A549 (cell line): ENCODE measurements around the gene BGLAP. TPM values are rescaled to one million over a fixed set of nuclear protein-coding genes. Genes with fewer than 3 reads are reported as not detected.

ENCODE experiments used
- ATAC-seq, 2 experiments: fragments of 200-7000 bp in 1 of 2; fragments of >200 bp in 1 of 2; cut with Nextera tagmentation in 1 of 2; cut with Tn5 transposase in 1 of 2; 3 replicates each; pipeline versions ENCODE4 v1.8.0 to v1.9.1; 2018 to 2020; ENCODE audit warnings: mild to moderate bottlenecking in 1 of 2, moderate library complexity in 1 of 2
- CTCF ChIA-PET: fragments of 300-600 bp; sonication (Branson Sonifier 250); formaldehyde crosslinking; extraction: SDS; loops from one replicate; lab custom pipeline; 2021; ENCODE audit warnings: antibody characterized with exemption, inconsistent platforms; lab: Yijun Ruan, JAX
- POLR2A ChIA-PET: fragments of 350-600 bp; formaldehyde crosslinking; extraction: SDS; loops from one replicate; lab custom pipeline; 2021; ENCODE audit warnings: antibody characterized with exemption, inconsistent platforms; lab: Yijun Ruan, JAX
- DNase-seq, 2 experiments: peaks; one replicate each; pipeline versions ENCODE4 v3.0.0 to v3.0.0-alpha.2; 2011 to 2016; ENCODE audit warnings: low read depth in 1 of 2, low spot score in 1 of 2
- FAIRE-seq: peaks from 2 replicates; lab custom pipeline; 2011; peaks lifted over from hg19 to GRCh38; lab: Jason Lieb, UNC
- H3K27ac ChIP-seq, 2 experiments: fragments of >200 bp; sonication (Bioruptor Twin); formaldehyde crosslinking; 3 replicates each; pipeline ENCODE4 v1.5.1; 2016 to 2017
- H3K4me1 ChIP-seq: fragments of >200 bp; sonication (Bioruptor Twin); formaldehyde crosslinking; 3 replicates; pipeline ENCODE4 v1.6.1; 2016
- H3K4me2 ChIP-seq: fragments of >200 bp; sonication (Bioruptor Twin); formaldehyde crosslinking; 3 replicates; pipeline ENCODE4 v1.6.1; 2016
- H3K4me3 ChIP-seq: fragments of >200 bp; sonication (Bioruptor Twin); formaldehyde crosslinking; 3 replicates; pipeline ENCODE4 v1.5.1; 2016
- H3K9me3 ChIP-seq: fragments of >200 bp; sonication (Bioruptor Twin); formaldehyde crosslinking; 3 replicates; pipeline ENCODE4 v1.6.1; 2016
- CBX2 ChIP-seq: fragments of 200-600 bp; sonication (generic); IDR thresholded peaks from 2 replicates; pipeline ENCODE4 v1.6.1; 2016; ENCODE audit warnings: low read depth, mild to moderate bottlenecking, borderline replicate concordance
- CHD2 ChIP-seq: fragments of 150-350 bp; IDR thresholded peaks from 2 replicates; pipeline ENCODE4 v1.6.1; 2014; ENCODE audit warnings: low read length; ENCODE audit not compliant: partially characterized antibody
- FOSL2 ChIP-seq, 2 experiments: fragments of 450-650 bp in 1 of 2; fragments of >200 bp in 1 of 2; sonication (Bioruptor Twin) in 1 of 2; formaldehyde crosslinking; IDR thresholded peaks; 2 replicates each; pipeline versions ENCODE4 v1.5.0 to v1.6.1; 2016 to 2020; ENCODE audit warnings: mild to moderate bottlenecking in 1 of 2, moderate library complexity in 1 of 2
- GATA3 ChIP-seq: IDR thresholded peaks from 2 replicates; pipeline ENCODE4 v1.6.1; 2012; ENCODE audit warnings: borderline replicate concordance
- HOXA7 ChIP-seq: fragments of 250-450 bp; sonication (Bioruptor Pico); IDR thresholded peaks from 2 replicates; pipeline ENCODE4 v1.5.0; 2020; ENCODE audit warnings: mild to moderate bottlenecking, moderate library complexity
- JUNB ChIP-seq: fragments of >200 bp; sonication (Bioruptor Twin); formaldehyde crosslinking; IDR thresholded peaks from 2 replicates; pipeline ENCODE4 v1.6.1; 2016
- KDM5A ChIP-seq: fragments of 200-600 bp; sonication (generic); IDR thresholded peaks from 2 replicates; pipeline ENCODE4 v1.6.1; 2016; ENCODE audit warnings: antibody characterized with exemption, mild to moderate bottlenecking
- NR3C1 ChIP-seq: fragments of >200 bp; sonication (Bioruptor Twin); formaldehyde crosslinking; IDR thresholded peaks from 3 replicates; pipeline ENCODE4 v1.6.1; 2017
- POLR2A ChIP-seq: IDR thresholded peaks from 2 replicates; pipeline ENCODE4 v1.6.1; 2012; ENCODE audit warnings: mild to moderate bottlenecking, low read length
- SMC3 ChIP-seq: fragments of >200 bp; sonication (Bioruptor Twin); formaldehyde crosslinking; IDR thresholded peaks from 3 replicates; pipeline ENCODE4 v1.6.1; 2018; ENCODE audit warnings: inconsistent platforms
- WGBS: methylation state at CpG from one replicate; pipeline ENCODE4 v1.1.6; 2017; ENCODE audit errors: missing lambda C conversion rate; 5-methylcytosine and 5-hydroxymethylcytosine counted together
- polyA plus RNA-seq, 4 experiments: library from polyadenylated mRNA; depleted of rRNA in 3 of 4; stranded (reverse); fragments of >200 nt; fragmentation: RNase III in 1 of 4; extraction: RNeasy Plus Mini Kit Qiagen cat#74134 plus additional on column Dnase treatment in 1 of 4; gene quantifications; 2 replicates in 3 of 4; 3 replicates in 1 of 4; pipeline ENCODE4 v1.2.3, GENCODE V29; 2011 to 2017
- TF ChIP-seq, protein P1 (sequence below): fragments of 150-350 bp; IDR thresholded peaks from 2 replicates; pipeline ENCODE4 v1.6.1; 2014; ENCODE audit warnings: low read depth, mild to moderate bottlenecking, low read length
- TF ChIP-seq, protein P2 (sequence below): fragments of >200 bp; sonication (Bioruptor Twin); formaldehyde crosslinking; IDR thresholded peaks from 3 replicates; pipeline ENCODE4 v1.5.1; 2016
- TF ChIP-seq, protein P3 (sequence below): fragments of >200 bp; sonication (Bioruptor Twin); formaldehyde crosslinking; IDR thresholded peaks from 2 replicates; pipeline ENCODE4 v1.6.1; 2016
- TF ChIP-seq, protein P4 (sequence below): fragments of 450-650 bp; IDR thresholded peaks from 2 replicates; pipeline ENCODE4 v1.6.1; 2014; ENCODE audit warnings: antibody characterized with exemption

BGLAP gene
- polyA plus RNA-seq, 2 of the 4 experiments (the other 2 are of a cell fraction), result 0.12 to 0.23 TPM

DNA sequence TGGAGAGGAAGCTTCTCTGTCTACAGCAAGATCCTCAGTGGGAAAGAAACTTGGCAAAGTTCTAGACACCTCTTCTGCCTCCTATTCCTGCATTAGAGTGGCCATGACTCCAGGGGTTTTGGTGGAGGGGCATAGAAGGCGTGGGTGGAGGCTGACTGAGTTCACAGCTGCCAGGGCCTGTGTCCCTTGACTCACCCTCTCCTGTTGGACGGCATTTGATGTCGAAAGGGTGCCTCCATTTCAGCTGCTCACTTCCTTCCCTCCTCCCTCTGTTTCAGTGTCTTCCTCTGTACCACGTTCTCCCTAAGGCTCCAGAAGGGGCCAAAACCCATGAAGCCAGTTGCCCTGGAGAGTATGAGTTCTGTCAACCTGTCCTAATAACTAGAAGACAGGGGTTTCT lies 42.8 kb downstream of the BGLAP start (continued):
- TF ChIP-seq JUNB, result no peak
- TF ChIP-seq CHD2, result no peak
- no peak for TF ChIP-seq GATA3
- TF ChIP-seq, protein P1, sequence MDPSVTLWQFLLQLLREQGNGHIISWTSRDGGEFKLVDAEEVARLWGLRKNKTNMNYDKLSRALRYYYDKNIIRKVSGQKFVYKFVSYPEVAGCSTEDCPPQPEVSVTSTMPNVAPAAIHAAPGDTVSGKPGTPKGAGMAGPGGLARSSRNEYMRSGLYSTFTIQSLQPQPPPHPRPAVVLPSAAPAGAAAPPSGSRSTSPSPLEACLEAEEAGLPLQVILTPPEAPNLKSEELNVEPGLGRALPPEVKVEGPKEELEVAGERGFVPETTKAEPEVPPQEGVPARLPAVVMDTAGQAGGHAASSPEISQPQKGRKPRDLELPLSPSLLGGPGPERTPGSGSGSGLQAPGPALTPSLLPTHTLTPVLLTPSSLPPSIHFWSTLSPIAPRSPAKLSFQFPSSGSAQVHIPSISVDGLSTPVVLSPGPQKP, result no peak
- no peak for TF ChIP-seq KDM5A
- no peak for TF ChIP-seq FOSL2 (IDR thresholded peaks at IDR 0.05)
- no peak for TF ChIP-seq FOSL2 (CRISPR knock-in tag; IDR thresholded peaks at IDR 0.05)

DNA sequence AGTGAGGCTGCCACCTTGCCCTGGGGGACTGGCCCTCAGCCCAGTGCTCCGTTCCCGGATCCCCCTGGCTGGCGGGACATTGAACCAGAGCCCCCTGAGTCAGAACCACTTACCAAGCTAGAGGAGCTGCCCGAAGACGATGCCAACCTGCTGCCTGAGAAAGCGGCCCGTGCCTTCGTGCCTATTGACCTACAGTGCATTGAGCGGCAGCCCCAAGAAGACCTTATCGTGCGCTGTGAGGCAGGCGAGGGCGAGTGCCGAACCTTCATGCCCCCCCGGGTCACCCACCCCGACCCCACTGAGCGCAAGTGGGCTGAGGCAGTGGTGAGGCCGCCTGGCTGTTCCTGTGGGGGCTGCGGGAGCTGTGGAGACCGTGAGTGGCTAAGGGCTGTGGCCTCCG lies 43.5 kb downstream of the BGLAP start:
- WGBS, result 94% methylated on average over 11 of the region's 21 CpGs
- TF ChIP-seq KDM5A, result no peak
- TF ChIP-seq SMC3, result no peak
- TF ChIP-seq, protein P2, sequence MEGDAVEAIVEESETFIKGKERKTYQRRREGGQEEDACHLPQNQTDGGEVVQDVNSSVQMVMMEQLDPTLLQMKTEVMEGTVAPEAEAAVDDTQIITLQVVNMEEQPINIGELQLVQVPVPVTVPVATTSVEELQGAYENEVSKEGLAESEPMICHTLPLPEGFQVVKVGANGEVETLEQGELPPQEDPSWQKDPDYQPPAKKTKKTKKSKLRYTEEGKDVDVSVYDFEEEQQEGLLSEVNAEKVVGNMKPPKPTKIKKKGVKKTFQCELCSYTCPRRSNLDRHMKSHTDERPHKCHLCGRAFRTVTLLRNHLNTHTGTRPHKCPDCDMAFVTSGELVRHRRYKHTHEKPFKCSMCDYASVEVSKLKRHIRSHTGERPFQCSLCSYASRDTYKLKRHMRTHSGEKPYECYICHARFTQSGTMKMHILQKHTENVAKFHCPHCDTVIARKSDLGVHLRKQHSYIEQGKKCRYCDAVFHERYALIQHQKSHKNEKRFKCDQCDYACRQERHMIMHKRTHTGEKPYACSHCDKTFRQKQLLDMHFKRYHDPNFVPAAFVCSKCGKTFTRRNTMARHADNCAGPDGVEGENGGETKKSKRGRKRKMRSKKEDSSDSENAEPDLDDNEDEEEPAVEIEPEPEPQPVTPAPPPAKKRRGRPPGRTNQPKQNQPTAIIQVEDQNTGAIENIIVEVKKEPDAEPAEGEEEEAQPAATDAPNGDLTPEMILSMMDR, result no peak
- TF ChIP-seq, protein P3, sequence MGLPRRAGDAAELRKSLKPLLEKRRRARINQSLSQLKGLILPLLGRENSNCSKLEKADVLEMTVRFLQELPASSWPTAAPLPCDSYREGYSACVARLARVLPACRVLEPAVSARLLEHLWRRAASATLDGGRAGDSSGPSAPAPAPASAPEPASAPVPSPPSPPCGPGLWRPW, result no peak
- Histone ChIP-seq H3K4me2 (no peak overlapping the region), H3K4me1 (peaks cover 21% of the 10 kb centered on the region), H3K27ac (no peak overlapping the region), H3K4me3 (no peak overlapping the region), H3K9me3 (no peaks in the 10 kb centered on the region)
- DNase-seq (no peak), FAIRE-seq (no peak), ATAC-seq (no peak)
- POLR2A ChIA-PET, result no interaction called here
- CTCF ChIA-PET, result interaction anchor here (0.6 to 2.6 kb wide), 5 partner anchors 8 to 140 kb away, joined by 3 to 9 read pairs (median 3); no protein-coding TSS in a partner anchor

DNA sequence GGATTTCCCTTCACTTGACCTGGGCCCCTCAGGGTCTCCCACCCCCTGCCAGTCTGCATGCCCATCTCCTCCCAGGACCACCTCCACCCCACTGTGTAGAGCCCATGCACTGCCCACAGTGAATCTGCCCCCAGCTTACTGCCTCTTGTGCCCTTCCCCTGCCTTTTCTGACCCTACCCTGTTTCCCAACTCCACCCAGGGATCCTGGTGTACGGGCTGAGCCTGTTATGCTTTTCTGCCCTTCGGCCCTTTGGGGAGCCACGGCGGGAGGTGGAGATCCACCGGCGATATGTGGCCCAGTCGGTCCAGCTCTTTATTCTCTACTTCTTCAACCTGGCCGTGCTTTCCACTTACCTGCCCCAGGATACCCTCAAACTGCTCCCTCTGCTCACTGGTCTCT lies 44.1 kb downstream of the BGLAP start:
- 93% methylated on average over 8 of the region's 8 CpGs for WGBS
- ChIA-PET CTCF (interaction anchor here (1.3 to 1.4 kb wide), 2 partner anchors 49 to 100 kb away, joined by 3 to 4 read pairs; no protein-coding TSS in a partner anchor), POLR2A (interaction anchor here (0.6 kb wide), 1 partner anchor 215 kb away, joined by 3 read pairs; no protein-coding TSS in a partner anchor)
- H3K4me2 ChIP-seq, result no peak overlapping the region
- H3K4me3 ChIP-seq, result no peak overlapping the region
- FAIRE-seq (no peak), ATAC-seq (no peak), DNase-seq (no peak)
- peaks cover 16% of the 10 kb centered on the region for H3K4me1 ChIP-seq
- no peak overlapping the region for H3K27ac ChIP-seq
- no peaks in the 10 kb centered on the region for H3K9me3 ChIP-seq
- no peak for TF ChIP-seq HOXA7

DNA sequence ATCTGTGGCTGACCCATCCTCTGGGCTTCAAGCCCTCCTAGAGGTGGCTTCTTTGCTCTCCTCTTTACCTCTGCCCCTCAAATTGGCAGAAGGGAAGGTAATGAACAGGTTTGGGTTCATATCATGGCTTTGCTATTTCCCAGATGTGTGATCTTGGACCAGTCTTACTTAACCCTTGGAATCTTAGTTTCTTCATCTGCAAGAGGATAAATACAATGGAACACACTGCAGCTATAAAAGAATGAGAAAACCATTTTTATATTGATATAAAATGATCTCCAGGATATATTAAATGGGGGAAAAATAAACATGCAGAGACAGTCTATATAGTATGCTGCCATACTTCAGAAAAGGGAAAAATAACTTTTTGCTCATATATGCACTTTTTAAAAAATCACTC lies 47.9 kb downstream of the BGLAP start:
- ATAC-seq (no peak), FAIRE-seq (no peak), DNase-seq (no peak)
- ChIA-PET CTCF (interaction anchor here (1.6 kb wide), 1 partner anchor 12 kb away, joined by 3 read pairs; no protein-coding TSS in a partner anchor), POLR2A (no interaction called here)
- Histone ChIP-seq H3K4me1 (peaks cover 3% of the 10 kb centered on the region; the same call in 2 of the 3 replicates), H3K4me2 (no peak overlapping the region), H3K4me3 (no peak overlapping the region), H3K27ac (no peak overlapping the region), H3K9me3 (no peaks in the 10 kb centered on the region)
- TF ChIP-seq POLR2A, result no peak
- TF ChIP-seq NR3C1, result no peak
- TF ChIP-seq, protein P4, sequence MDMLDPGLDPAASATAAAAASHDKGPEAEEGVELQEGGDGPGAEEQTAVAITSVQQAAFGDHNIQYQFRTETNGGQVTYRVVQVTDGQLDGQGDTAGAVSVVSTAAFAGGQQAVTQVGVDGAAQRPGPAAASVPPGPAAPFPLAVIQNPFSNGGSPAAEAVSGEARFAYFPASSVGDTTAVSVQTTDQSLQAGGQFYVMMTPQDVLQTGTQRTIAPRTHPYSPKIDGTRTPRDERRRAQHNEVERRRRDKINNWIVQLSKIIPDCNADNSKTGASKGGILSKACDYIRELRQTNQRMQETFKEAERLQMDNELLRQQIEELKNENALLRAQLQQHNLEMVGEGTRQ, result no peak
- no peak for TF ChIP-seq CBX2
